CD4-positive, alpha-beta T cell treated with Interleukin-2 at 100 ng/mL for 4 hours (primary cell): ENCODE measurements around the gene FSTL4.

Experiments used
- DNase-seq: peaks from one replicate; pipeline ENCODE4 v3.0.0-alpha.2; 2020; ENCODE audit warnings: low spot score

Gene FSTL4

GRCh38 chr5:133475986-133476385 lies 136.4 kb downstream of the FSTL4 start:
- DNase-seq: no peak

- DNase-seq: no peak
These were observed 137.3 kb downstream of the FSTL4 start for GRCh38 chr5:133474851-133475590.

GRCh38 chr5:133473291-133473690 lies 139.1 kb downstream of the FSTL4 start:
- no peak for DNase-seq

- no peak for DNase-seq
These were observed 139.5 kb downstream of the FSTL4 start for GRCh38 chr5:133472829-133473228.

GRCh38 chr5:133471699-133472098 lies 140.6 kb downstream of the FSTL4 start:
- no peak for DNase-seq

- no peak for DNase-seq
These were observed 141.5 kb downstream of the FSTL4 start for GRCh38 chr5:133470841-133471240.

DNA sequence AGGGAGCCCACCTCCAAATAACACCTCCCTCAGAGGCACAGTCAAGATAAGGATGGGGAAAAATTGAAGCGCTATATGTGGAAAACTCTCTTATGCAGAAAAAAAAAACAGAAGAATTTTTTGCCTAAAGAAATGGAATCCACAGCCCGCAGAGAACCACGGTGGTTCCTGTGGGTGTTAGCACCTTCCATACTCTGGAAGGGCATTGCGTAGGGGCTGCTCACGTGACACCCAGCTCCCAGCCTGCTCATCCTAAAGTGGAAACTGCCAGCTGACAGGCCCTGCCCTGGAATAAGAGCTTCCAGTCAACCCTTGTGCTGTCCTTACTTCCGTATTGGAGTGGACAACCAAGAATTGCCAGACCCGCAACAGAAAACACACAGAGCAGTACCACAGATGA lies 142.5 kb downstream of the FSTL4 start:
- no peak for DNase-seq

DNA sequence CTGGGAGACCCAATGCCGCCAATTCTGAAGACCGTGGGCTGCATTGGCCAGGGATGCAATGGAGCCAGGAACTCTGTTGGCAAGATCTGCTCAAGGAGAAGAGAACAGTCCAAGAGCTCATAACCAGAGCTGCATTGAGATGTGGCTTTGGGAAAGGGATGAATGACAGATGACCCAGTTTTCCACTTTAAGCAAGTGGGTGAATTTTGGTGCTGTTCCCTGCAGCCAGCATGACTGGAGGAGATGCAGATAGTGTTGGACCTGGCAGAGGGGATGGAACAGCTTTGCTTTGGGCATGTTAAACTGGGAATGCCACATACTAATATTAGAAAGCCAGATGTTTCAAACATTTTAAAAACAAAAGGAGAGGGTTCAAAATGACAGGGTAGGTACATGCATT lies 143.1 kb downstream of the FSTL4 start:
- no peak for DNase-seq

DNA sequence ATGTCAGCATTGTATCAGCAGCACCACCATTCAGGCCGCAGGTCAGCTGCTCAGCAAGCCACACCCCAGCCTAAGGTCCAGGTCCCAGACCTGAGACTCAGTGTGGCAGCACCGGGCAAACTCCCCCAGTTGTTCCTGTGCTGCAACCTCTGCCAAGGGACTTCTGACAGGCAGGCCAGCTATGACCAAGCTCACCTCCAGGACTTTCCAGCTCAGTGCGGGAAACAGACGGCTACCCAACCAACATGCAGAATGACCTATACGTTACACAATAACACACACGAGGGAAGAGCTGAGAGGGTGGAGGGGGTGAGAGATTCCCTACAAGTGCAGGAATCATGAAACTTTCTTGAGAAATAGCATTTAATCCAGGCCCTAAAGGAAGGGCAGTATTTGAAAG lies 143.7 kb downstream of the FSTL4 start:
- DNase-seq: no peak

DNA sequence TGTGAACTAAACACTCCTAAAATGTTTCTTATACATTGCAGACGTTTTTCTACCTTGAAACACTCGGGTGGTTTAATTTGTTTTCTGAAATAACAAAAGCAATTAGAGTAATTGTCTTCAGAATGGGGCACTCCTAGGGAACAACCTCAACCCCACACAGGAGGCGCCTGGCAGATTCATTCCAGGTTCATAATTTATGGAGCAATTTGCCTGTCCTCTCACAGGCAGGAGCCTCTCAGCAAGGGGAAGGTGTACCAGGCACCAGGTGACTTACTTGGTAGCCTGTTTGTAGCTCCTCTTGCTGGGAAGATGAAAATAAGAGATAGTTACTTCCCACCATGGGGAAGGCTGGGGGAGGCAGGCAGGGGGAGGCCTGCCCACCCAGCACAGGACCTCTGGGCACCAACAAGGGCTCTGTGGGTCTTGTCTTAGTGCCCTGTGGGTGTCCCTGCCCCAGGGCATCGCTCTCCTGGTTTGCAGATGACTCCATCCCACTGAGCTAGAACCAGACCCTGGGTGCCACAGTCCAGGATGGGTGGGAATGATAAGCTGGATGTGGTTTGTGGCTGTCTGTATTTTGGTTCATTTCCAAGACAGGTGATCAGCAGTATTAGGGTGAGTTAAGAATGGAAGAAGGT lies 144.4 kb downstream of the FSTL4 start:
- DNase-seq: no peak

DNA sequence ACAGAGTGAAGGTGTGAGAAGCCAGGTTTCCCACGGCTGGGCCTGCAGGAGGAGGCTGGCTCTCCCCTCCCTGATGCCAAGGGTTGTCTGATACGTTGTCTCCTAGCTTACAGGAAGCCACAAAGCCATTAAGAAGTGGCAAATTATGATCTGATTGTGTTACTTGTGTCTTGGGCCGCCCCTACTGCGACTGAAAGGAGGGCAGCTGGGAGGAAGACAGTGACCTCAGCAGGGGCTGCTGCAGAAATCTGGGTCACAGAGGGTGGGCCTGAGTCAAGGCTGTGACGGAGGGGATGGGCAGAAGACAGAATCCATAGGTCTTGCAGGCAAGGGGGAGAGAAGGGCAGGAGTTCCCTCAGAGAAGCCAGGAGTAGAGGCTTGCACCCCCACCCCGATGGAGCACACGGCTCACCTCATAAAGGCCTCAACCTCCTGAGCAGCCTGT lies 145.0 kb downstream of the FSTL4 start:
- peak; percentile 19 for DNase-seq

DNA sequence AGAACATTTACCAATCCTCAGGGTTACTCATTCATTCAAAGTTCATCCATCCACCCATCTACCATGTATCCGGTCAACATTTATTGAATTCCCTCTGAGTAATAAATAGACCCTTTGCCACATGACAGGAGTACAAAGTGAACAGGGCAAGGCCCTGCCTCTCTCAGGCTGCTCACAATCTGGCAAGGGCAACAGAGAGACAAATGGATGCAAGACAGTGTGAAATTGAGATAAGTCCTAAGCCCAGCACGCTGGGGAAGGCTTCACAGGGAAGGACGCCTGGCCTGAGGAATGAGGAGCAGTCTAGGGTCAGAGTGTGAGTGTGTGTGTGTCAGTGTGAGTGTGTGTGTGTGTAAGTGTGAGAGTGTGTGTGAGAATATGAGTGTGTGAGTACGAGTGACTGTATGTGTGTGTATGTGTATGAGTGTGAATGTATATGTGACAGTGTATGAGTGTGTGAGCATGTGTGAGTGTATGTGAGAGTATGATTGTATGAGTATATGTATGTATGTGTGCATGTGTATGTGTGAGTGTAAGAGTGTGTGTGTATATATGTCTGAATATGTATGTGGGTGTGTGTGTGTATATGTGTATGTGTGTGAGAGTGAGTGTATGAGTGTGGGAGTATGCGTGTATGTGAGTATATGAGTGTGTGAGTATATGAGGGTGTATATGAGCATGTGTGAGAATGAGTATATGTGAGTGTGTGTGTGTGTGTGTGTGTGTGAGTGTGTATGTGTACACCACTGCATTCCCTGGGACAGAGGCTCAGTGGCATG lies 145.6 kb downstream of the FSTL4 start:
- no peak for DNase-seq

DNA sequence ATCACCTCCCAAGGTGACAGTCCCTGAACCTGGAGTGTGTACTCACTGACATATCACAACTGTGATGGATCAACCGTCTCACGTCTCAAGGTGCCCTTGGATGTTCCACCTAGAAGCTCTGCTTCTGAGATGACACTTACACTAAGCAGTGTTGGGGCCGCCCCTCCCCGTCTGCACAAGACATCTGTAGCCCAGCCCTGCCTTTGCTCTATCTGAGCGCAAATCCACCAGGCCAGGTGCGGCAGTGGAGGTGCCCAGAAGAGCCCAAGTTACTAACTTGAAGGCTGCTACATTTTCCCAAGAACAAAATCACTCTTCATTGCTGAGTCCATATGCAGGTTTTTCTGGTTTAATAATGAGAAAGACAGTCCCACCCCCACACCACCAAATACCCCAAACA lies 148.3 kb downstream of the FSTL4 start:
- DNase-seq: no peak

DNA sequence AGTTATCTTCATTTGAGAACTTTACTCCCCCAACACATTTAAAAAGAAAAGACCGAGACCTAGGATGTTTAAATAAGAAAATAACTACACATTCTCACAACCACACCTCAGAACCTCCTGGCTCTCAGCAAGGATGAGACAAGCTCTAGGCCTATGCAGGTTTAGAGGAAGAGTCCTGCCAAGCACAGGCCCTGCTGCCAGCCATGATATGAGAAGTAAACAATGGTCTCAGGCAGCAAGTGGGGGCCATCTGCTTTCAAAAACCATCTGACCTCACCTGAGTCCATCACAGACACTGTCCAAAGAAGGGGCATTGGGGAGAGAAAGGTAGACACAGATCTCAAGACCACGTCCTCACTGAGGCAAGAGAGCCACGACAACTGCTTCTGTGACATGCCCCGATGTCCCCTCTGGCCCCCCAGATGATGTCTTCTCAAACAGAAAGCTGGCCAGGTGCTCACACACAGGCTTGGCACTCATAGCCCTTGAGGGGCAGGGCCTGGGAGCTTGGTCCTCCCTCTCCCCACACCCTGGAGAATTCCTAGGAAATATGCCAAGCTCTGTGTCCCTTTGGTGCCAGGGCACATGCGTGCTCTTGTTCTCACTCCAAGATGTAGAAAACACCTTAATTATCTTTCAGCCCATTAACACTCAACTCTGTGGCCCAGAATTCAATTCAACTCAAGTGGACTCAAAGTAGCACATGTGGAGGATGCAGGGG lies 150.4 kb downstream of the FSTL4 start:
- DNase-seq: no peak

DNA sequence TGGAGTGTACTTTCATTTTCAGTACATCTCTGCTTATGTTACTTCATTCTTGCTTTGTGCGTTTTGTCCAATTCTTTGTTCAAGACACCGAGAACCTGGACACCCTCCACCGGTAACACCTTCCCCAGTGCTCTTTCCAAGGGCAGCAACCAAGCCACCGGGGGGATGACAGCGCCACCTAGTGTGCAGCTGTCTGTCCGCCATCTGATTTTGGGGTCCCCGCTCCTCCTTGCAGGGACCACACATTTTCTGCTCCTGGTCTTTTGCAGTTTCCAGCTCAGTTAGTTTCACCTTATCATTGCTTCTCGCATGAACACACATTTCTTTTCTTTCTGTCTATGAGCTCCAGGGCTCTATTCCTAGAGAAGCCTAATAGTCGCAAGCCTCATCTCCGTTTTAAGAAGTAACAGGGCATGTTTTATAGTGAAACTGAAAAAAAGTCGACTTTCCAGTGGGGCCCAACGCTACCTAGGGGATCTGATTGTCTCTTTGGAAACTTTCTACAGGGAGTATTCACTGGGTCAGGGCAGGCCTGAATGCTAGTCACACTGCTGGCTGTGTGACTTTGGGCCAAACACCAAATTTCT lies 152.1 kb downstream of the FSTL4 start:
- DNase-seq: peak; percentile 10

DNA sequence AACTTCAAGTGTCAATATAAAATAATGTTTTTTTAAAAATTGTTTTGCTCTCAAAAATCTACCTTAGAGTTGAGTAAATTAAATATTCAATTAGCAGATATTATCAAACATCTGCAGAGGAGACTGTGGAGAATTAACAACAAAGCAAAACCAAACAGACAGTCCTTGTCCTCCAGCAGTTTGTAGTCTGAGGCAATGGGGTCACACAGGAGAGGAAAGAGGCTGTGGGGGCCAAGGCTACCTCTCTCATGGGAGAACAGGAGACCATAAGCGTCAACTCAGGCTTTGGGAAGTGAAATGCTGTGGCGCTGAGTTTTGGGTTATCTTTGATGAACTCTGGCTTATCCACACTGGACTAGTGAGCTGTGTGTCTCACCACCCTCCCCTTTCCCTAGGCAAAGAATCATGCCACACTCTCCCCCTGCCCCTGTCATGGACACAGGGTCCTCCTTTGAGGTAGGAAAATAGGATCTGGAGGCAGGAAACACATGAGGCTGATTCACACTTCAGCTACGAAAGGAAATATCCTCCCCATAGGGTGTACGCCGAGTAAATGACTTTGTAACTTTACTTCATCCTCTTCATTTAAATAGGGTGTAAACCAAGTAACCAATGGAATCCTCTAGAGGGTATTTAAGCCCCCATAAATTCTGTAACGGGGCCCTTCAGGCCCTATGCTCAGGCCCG lies 152.7 kb downstream of the FSTL4 start:
- DNase-seq: no peak

- no peak for DNase-seq
These were observed 153.9 kb downstream of the FSTL4 start for GRCh38 chr5:133458435-133458834.

GRCh38 chr5:133457439-133458355 lies 154.6 kb downstream of the FSTL4 start:
- DNase-seq: no peak

GRCh38 chr5:133456933-133457402 lies 155.4 kb downstream of the FSTL4 start:
- no peak for DNase-seq

DNA sequence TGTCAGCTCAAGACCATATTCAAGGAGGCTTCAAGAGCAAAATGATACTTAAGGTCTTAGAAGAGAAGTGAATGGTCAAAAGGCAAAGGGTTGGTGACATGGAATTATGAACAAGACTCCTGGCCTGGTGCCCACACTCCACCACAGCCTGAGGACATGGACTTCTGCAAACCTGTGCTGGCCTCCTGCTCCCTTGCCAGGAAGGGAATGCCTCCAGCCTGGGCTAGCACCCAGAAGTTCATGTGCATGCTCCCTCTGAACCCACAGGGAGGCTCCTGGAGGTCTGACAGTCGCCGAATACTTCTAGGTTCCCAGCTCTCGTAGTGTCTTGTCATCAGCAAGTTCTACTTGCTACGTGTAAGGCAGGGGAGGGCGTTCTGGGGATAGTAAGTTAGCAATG lies 156.7 kb downstream of the FSTL4 start:
- no peak for DNase-seq
